Activated CD8-positive, alpha-beta T cell treated with anti-CD3 and anti-CD28 coated beads for 36 hours (primary cell): Measurements from ENCODE around the gene CARD19. TPM values are rescaled to one million over a fixed set of nuclear protein-coding genes. Genes with fewer than 3 reads are reported as not detected.

Experiments
- ATAC-seq: fragments of 200-7000 bp; cut with Tn5 transposase; one replicate; pipeline ENCODE4 v1.10.0; 2021; ENCODE audit warnings: mild to moderate bottlenecking, moderate library complexity
- CTCF ChIA-PET: fragments of 350-600 bp; sonication (Branson Sonifier 250); formaldehyde crosslinking; loops from one replicate; lab custom pipeline; 2021; ENCODE audit warnings: antibody characterized with exemption; lab: Charles Lee
- POLR2A ChIA-PET: fragments of 350-600 bp; sonication (Branson Sonifier 250); formaldehyde crosslinking; loops from one replicate; lab custom pipeline; 2021; ENCODE audit warnings: antibody characterized with exemption; lab: Charles Lee
- DNase-seq: peaks from one replicate; pipeline ENCODE4 v3.0.0-alpha.2; 2020
- H3K27ac Mint-ChIP-seq: one replicate; pipeline ENCODE4 v1.8.0; 2021; ENCODE audit warnings: mild to moderate bottlenecking, mixed read lengths
- H3K27me3 Mint-ChIP-seq: one replicate; pipeline ENCODE4 v1.8.0; 2021; ENCODE audit warnings: mixed read lengths
- H3K36me3 Mint-ChIP-seq: one replicate; pipeline ENCODE4 v1.8.0; 2021; ENCODE audit warnings: low read depth, mixed read lengths
- H3K4me1 Mint-ChIP-seq: one replicate; pipeline ENCODE4 v1.8.0; 2021; ENCODE audit warnings: low read depth, mixed read lengths
- H3K4me3 Mint-ChIP-seq: one replicate; pipeline ENCODE4 v1.8.0; 2021; ENCODE audit warnings: mild to moderate bottlenecking, moderate library complexity, mixed read lengths
- H3K9me3 Mint-ChIP-seq: one replicate; pipeline ENCODE4 v1.8.0; 2021; ENCODE audit warnings: mixed read lengths
- intact Hi-C: fragments of 100-400 bp; cut with micrococcal nuclease; formaldehyde crosslinking; loops from one replicate; pipeline ENCODE4 v1.10.0; 2022
- total RNA-seq, 2 experiments: library from RNA; stranded (reverse); gene quantifications; one replicate each; pipeline ENCODE4 v1.2.3, GENCODE V29; 2021
- TF ChIP-seq, protein P1 (sequence below): fragments of 200-600 bp; IDR thresholded peaks from one replicate; pipeline ENCODE4 v1.8.0; 2022; ENCODE audit warnings: antibody characterized with exemption, mild to moderate bottlenecking

Gene CARD19
- total RNA-seq, 2 experiments from 2014 or later, result 42.9 to 43.4 TPM

- POLR2A ChIA-PET, result interaction anchor here (1.2 to 1.9 kb wide), 3 partner anchors 9 to 16 kb away, joined by 3 to 18 read pairs (median 8); no protein-coding TSS in a partner anchor
- Mint-ChIP-seq H3K36me3 (peaks cover 54% of the 10 kb centered on the region), H3K4me3 (peak overlapping the region; percentile 55), H3K27me3 (no peaks in the 10 kb centered on the region), H3K4me1 (peaks cover 66% of the 10 kb centered on the region), H3K9me3 (no peaks in the 10 kb centered on the region), H3K27ac (peak overlapping the region; percentile 87)
- intact Hi-C loops, result no loop called here
- CTCF ChIA-PET, result interaction anchor here (1.5 to 4.5 kb wide), 6 partner anchors 8 to 125 kb away, joined by 3 to 27 read pairs (median 6); no protein-coding TSS in a partner anchor
- DNase-seq, result no peak
- ATAC-seq, result no peak
- TF ChIP-seq, protein P1, sequence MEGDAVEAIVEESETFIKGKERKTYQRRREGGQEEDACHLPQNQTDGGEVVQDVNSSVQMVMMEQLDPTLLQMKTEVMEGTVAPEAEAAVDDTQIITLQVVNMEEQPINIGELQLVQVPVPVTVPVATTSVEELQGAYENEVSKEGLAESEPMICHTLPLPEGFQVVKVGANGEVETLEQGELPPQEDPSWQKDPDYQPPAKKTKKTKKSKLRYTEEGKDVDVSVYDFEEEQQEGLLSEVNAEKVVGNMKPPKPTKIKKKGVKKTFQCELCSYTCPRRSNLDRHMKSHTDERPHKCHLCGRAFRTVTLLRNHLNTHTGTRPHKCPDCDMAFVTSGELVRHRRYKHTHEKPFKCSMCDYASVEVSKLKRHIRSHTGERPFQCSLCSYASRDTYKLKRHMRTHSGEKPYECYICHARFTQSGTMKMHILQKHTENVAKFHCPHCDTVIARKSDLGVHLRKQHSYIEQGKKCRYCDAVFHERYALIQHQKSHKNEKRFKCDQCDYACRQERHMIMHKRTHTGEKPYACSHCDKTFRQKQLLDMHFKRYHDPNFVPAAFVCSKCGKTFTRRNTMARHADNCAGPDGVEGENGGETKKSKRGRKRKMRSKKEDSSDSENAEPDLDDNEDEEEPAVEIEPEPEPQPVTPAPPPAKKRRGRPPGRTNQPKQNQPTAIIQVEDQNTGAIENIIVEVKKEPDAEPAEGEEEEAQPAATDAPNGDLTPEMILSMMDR, result no peak
These were observed 32.1 kb downstream of the CARD19 start for GRCh38 chr9:93128011-93128714.

DNA sequence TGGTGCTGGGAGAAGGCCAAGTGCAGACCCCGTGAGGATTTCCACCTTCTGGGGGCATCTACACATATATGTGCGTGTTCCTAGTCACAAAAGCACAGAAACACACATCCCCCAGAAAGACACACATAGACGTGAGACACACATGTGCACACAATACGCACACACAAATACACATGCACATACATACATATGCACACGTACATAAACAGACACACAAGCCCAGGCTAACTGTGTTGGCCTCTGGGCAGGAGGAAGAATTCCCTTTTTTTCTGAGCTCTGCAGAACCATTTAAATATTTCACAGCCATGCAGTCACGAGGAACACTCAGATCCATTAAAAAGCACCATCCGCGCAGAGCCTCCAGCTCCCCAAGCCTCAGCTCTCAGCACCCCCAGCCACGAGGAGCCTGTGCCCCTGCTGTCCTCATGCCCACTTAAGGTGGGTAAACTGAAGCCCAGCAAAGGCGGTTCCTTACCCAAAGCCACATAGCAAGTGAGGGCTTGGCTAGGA lies 32.8 kb downstream of the CARD19 start:
- no peak for ATAC-seq
- H3K4me1 Mint-ChIP-seq, result peaks cover 66% of the 10 kb centered on the region
- intact Hi-C loops, result no loop called here
- no peak for DNase-seq
- ChIA-PET CTCF (interaction anchor here (0.6 to 3.9 kb wide), 6 partner anchors 8 to 358 kb away, joined by 3 to 25 read pairs (median 4); no protein-coding TSS in a partner anchor), POLR2A (interaction anchor here (1.2 to 1.9 kb wide), 2 partner anchors 10 to 15 kb away, joined by 3 to 18 read pairs; no protein-coding TSS in a partner anchor)
- no peaks in the 10 kb centered on the region for H3K27me3 Mint-ChIP-seq
- H3K4me3 Mint-ChIP-seq, result no peak overlapping the region
- peaks cover 51% of the 10 kb centered on the region for H3K36me3 Mint-ChIP-seq
- H3K27ac Mint-ChIP-seq, result peak overlapping the region; percentile 87
- no peaks in the 10 kb centered on the region for H3K9me3 Mint-ChIP-seq
- TF ChIP-seq, protein P1, result no peak

DNA sequence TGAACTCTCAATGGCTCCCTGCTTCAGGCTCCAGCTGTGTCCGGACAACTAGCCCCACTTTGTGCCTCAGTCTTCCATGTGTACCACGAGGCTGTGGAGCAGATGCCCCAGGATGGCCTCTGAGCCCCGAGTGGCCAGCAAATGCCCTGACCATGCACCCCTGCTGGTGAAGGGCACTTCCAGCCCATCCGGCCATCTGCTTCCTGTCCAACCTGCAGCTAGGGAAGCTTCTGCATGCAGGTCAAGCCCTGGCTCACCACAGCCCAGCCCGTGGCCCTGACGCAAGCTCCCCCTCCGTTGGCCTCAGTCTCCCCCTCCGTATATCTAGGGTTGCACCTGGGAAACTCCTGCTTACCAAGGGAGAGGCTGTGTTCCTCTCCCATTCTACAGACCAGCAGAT lies 33.3 kb downstream of the CARD19 start:
- ATAC-seq, result no peak
- intact Hi-C loops, result no loop called here
- no peak for DNase-seq
- POLR2A ChIA-PET, result interaction anchor here (1.1 to 1.9 kb wide), 4 partner anchors 10 to 14 kb away, joined by 3 to 18 read pairs (median 4); no protein-coding TSS in a partner anchor
- TF ChIP-seq, protein P1, result no peak
- no peaks in the 10 kb centered on the region for H3K27me3 Mint-ChIP-seq
- CTCF ChIA-PET, result interaction anchor here (0.6 to 3.9 kb wide), 6 partner anchors 11 to 358 kb away, joined by 3 to 25 read pairs (median 4); no protein-coding TSS in a partner anchor
- no peaks in the 10 kb centered on the region for H3K9me3 Mint-ChIP-seq
- H3K27ac Mint-ChIP-seq, result no peak overlapping the region
- peaks cover 46% of the 10 kb centered on the region for H3K36me3 Mint-ChIP-seq
- H3K4me1 Mint-ChIP-seq, result peaks cover 66% of the 10 kb centered on the region
- no peak overlapping the region for H3K4me3 Mint-ChIP-seq

DNA sequence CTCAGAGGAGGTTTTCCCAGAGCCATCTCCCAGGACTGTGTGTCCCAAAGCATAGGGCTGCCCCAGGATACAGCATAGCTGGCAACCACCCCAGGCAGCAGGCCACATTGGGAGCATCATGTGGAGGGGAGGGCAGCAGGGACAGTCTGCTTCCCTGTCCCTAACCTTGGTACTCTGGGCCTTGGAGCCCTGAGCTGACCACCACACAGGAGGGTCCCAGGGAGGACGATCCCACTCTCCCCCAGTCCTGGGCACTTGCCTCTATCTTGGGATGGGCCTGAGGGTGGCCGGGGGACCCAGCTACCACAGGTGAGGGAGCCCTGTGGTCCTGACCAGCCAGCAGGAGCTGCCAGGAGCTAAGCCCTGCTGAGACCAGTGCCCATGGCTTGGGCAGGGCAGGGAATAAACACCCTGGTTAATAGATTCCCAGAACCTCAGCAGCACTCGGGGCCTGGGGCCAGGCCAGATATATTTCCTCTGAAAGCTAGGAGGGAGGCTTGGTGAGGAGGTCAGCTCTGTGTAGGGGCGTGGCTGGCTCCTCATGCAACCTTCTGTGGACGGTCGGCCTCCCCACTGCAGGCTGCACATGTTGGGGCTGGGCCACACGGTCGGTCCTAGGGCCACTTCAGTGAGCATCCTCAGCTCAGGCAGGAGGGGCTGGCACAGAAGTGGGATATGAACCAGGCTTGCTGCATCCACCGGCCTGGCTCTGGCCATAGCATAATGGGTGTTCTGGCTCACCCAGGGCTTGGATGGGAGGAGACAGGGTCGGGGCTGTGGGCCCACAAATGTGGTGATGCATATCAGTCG lies 33.9 kb downstream of the CARD19 start:
- peaks cover 68% of the 10 kb centered on the region for H3K4me1 Mint-ChIP-seq
- H3K9me3 Mint-ChIP-seq, result no peaks in the 10 kb centered on the region
- ChIA-PET CTCF (interaction anchor here (0.8 to 3.9 kb wide), 4 partner anchors 11 to 172 kb away, joined by 3 to 25 read pairs (median 5); no protein-coding TSS in a partner anchor), POLR2A (interaction anchor here (1.1 to 1.9 kb wide), 3 partner anchors 11 to 12 kb away, joined by 4 to 18 read pairs (median 4); no protein-coding TSS in a partner anchor)
- no peaks in the 10 kb centered on the region for H3K27me3 Mint-ChIP-seq
- DNase-seq (no peak), ATAC-seq (no peak)
- intact Hi-C loops, result loop anchor here (5.0 kb wide), 1 partner anchor 33 kb away; the partner anchor contains the start of gene CARD19
- TF ChIP-seq, protein P1, result no peak
- peak overlapping the region; percentile 91 for H3K4me3 Mint-ChIP-seq
- H3K36me3 Mint-ChIP-seq, result peaks cover 41% of the 10 kb centered on the region
- no peak overlapping the region for H3K27ac Mint-ChIP-seq
